ENCODE data around the gene TMTC2. TPM values are rescaled to one million over a fixed set of nuclear protein-coding genes. Genes with fewer than 3 reads are reported as not detected.

The TMTC2 gene
- total and polyA plus RNA-seq, 10 of the 15 experiments (the other 5 are each of a cell fraction or from before 2014, with no cell fraction given), result 0.14 to 9.7 (median 1.2) TPM

DNA sequence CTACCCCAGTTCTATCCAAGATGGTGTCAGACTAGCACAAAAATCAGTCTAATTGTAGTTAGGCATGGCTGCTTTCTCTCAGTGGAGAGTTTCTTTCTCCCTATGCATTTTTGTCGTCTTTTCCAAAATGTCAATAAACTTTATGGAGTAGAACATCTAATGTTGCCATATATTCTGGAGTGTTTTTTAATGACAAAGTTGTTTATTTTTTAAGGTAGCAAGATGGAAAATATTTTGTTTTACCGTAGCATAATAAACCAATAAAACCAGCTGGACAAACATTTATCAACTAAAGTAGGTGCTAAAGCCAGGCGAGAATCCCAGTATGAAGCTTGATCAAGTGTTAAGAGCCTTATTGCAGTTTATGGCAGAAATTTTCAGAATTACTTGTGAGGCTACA lies 146.3 kb downstream of the TMTC2 start (continued):
- no peak for TF ChIP-seq MYC (IDR thresholded peaks at IDR 0.05; ENCODE audit: insufficient read depth, insufficient read length, insufficient replicate concordance, low read length, severe bottlenecking)

DNA sequence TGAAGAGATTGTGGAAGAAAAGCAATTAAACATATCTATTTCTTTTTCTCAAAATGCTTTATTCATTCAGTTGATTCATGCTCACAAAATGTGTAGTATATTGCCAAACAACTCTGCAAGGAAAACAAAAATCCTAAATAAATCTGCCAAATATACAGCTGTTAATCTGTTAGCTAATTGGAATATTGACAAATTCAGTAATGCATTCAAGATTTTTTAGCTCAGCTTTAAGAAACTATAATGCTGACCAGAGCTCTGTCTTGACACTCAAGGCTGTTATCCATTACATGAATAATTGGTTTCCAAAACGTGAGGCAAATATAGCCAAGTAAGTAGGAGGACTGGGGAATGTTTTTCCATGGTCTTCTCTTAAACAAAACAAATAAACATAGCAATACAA lies 146.8 kb downstream of the TMTC2 start:
- no peak for DNase-seq (ENCODE audit: low read depth, low spot score)
- in situ Hi-C loops (cut with MboI), result no loop called here
- Histone ChIP-seq H4K20me1 (ENCODE audit: control insufficient read depth, insufficient read depth) (no peaks in the 10 kb centered on the region), H3K4me3 (no peak overlapping the region), H3K79me2 (ENCODE audit: control insufficient read depth, insufficient read depth, low read length) (no peaks in the 10 kb centered on the region), H3K27ac (ENCODE audit: control insufficient read depth, insufficient read depth) (no peak overlapping the region), H3K4me1 (ENCODE audit: control insufficient read depth, insufficient read depth, low read length) (no peaks in the 10 kb centered on the region), H3K9me3 (replicated peaks; ENCODE audit: control insufficient read depth, insufficient read depth, low read length) (no peaks in the 10 kb centered on the region), H3K4me2 (ENCODE audit: control insufficient read depth, insufficient read depth) (no peak overlapping the region), H3K9ac (ENCODE audit: control insufficient read depth, insufficient read depth, low read length) (no peak overlapping the region), H2AFZ (ENCODE audit: control insufficient read depth, low read depth, low read length) (no peak overlapping the region), H3K36me3 (ENCODE audit: control insufficient read depth in 2 of 2, insufficient read depth in 2 of 2, low read length in 1 of 2) (no peaks in the 10 kb centered on the region), H3K27me3 (replicated peaks in 1 of 2; ENCODE audit: control insufficient read depth in 2 of 2, insufficient read depth in 2 of 2, low read length in 1 of 2) (no peaks in the 10 kb centered on the region)
- no TSS peak for BruUV-seq (replicated peaks)
- SMC1A ChIA-PET (ENCODE audit: uncharacterized antibody, unreplicated experiment), result no interaction called here
- intact Hi-C loops (cut with micrococcal nuclease; ENCODE audit: unreplicated experiment), result no loop called here
- no peak for TF ChIP-seq PAX8 (IDR thresholded peaks at IDR 0.05)
- no peak for TF ChIP-seq RFX5 (IDR thresholded peaks at IDR 0.05; ENCODE audit: low read depth, low read length)
- TF ChIP-seq CBX3 (IDR thresholded peaks at IDR 0.05; ENCODE audit: borderline replicate concordance, low read depth), result no peak
- no peak for ATAC-seq
- 6% methylated on average over 1 of the region's 1 CpG for WGBS (ENCODE audit: insufficient coverage, insufficient replicate concordance, low lambda C conversion rate, missing lambda C conversion rate)
- CTCF ChIA-PET, result interaction anchor here (1.6 to 2.6 kb wide), 2 partner anchors 10 to 26 kb away, joined by 3 to 7 read pairs; no protein-coding TSS in a partner anchor
- no peak for FAIRE-seq
- POLR2A ChIA-PET, result no interaction called here
- RAD21 ChIA-PET (ENCODE audit: unreplicated experiment), result no interaction called here

GRCh38 chr12:82835217-82835616 lies 148.5 kb downstream of the TMTC2 start:
- no peak overlapping the region for H3K9ac ChIP-seq (ENCODE audit: control insufficient read depth, insufficient read depth, low read length)
- in situ Hi-C loops (cut with MboI), result no loop called here
- TF ChIP-seq GATAD2B (conservative IDR thresholded peaks at IDR 0.05; ENCODE audit: low read depth), result no peak
- no peak for TF ChIP-seq TCF12 (IDR thresholded peaks at IDR 0.05; ENCODE audit: low read depth, low read length)
- TF ChIP-seq DPF2 (IDR thresholded peaks at IDR 0.05), result no peak
- TF ChIP-seq, protein P1, sequence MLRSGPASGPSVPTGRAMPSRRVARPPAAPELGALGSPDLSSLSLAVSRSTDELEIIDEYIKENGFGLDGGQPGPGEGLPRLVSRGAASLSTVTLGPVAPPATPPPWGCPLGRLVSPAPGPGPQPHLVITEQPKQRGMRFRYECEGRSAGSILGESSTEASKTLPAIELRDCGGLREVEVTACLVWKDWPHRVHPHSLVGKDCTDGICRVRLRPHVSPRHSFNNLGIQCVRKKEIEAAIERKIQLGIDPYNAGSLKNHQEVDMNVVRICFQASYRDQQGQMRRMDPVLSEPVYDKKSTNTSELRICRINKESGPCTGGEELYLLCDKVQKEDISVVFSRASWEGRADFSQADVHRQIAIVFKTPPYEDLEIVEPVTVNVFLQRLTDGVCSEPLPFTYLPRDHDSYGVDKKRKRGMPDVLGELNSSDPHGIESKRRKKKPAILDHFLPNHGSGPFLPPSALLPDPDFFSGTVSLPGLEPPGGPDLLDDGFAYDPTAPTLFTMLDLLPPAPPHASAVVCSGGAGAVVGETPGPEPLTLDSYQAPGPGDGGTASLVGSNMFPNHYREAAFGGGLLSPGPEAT (IDR thresholded peaks at IDR 0.05; ENCODE audit: low read depth), result no peak
- ChIA-PET RAD21 (ENCODE audit: unreplicated experiment) (no interaction called here), CTCF (interaction anchor here (1.3 kb wide), 1 partner anchor 11 kb away, joined by 3 read pairs; no protein-coding TSS in a partner anchor), POLR2A (no interaction called here), SMC1A (ENCODE audit: uncharacterized antibody, unreplicated experiment) (interaction anchor here (0.9 to 1.4 kb wide), 4 partner anchors 9 to 149 kb away, joined by 3 to 4 read pairs (median 3); partner anchors contain the start of gene TMTC2)
- no TSS peak for BruUV-seq (replicated peaks)
- no peak overlapping the region for H3K27ac ChIP-seq (ENCODE audit: control insufficient read depth, insufficient read depth)
- no peak overlapping the region for H3K4me3 ChIP-seq
- DNase-seq (ENCODE audit: low read depth, low spot score), result no peak
- intact Hi-C loops (cut with micrococcal nuclease; ENCODE audit: unreplicated experiment), result no loop called here
- no peak for FAIRE-seq
- H3K9me3 ChIP-seq (replicated peaks; ENCODE audit: control insufficient read depth, insufficient read depth, low read length), result no peaks in the 10 kb centered on the region
- H3K4me2 ChIP-seq (ENCODE audit: control insufficient read depth, insufficient read depth), result no peak overlapping the region
- no peaks in the 10 kb centered on the region for H4K20me1 ChIP-seq (ENCODE audit: control insufficient read depth, insufficient read depth)
- no peaks in the 10 kb centered on the region for H3K27me3 ChIP-seq (replicated peaks in 1 of 2; ENCODE audit: control insufficient read depth in 2 of 2, insufficient read depth in 2 of 2, low read length in 1 of 2)
- no peak overlapping the region for H2AFZ ChIP-seq (ENCODE audit: control insufficient read depth, low read depth, low read length)
- ATAC-seq, result no peak
- no peaks in the 10 kb centered on the region for H3K4me1 ChIP-seq (ENCODE audit: control insufficient read depth, insufficient read depth, low read length)
- no peaks in the 10 kb centered on the region for H3K79me2 ChIP-seq (ENCODE audit: control insufficient read depth, insufficient read depth, low read length)
- no peaks in the 10 kb centered on the region for H3K36me3 ChIP-seq (ENCODE audit: control insufficient read depth in 2 of 2, insufficient read depth in 2 of 2, low read length in 1 of 2)

Data from GM12878 (cell line).